K562 (cell line): ENCODE measurements around the gene SDE2. TPM values are rescaled to one million over a fixed set of nuclear protein-coding genes. Genes with fewer than 3 reads are reported as not detected.
A peak's percentile ranks its signal among the peaks of the same experiment; 100 is the strongest.

Experiments used
- ATAC-seq: fragments of 200-7000 bp; cut with Tn5 transposase; 3 replicates; pipeline ENCODE4 v1.9.1; 2020; ENCODE audit warnings: moderate library complexity
- BruUV-seq: library from RNA; stranded (reverse); fragments of 400-500 nt; replicated peaks from 2 replicates; lab custom pipeline; 2021; lab: Mats Ljungman, UMichigan
- CTCF ChIA-PET: fragments of 300-600 bp; formaldehyde crosslinking; extraction: SDS; loops from one replicate; lab custom pipeline; 2021; ENCODE audit warnings: low intra/inter-chr PET ratio; lab: Yijun Ruan, JAX
- POLR2A ChIA-PET: fragments of 300-600, 350-650 bp; sonication (Branson Sonifier 250); formaldehyde crosslinking; extraction: SDS; loops from one replicate; lab custom pipeline; 2021; ENCODE audit warnings: antibody characterized with exemption, inconsistent platforms; lab: Yijun Ruan, JAX
- DNase-seq, 4 experiments: peaks; one replicate each; pipeline versions ENCODE4 v3.0.0 to v3.0.0-alpha.2; 2011 to 2018; ENCODE audit warnings: low spot score in 3 of 4, mixed read lengths in 3 of 4; ENCODE audit errors: extremely low read depth in 1 of 4
- FAIRE-seq: peaks from 2 replicates; lab custom pipeline; 2011; peaks lifted over from hg19 to GRCh38; lab: Jason Lieb, UNC
- H2AFZ ChIP-seq: 2 replicates; pipeline ENCODE4 v1.6.0; 2011; ENCODE audit warnings: low read depth, low read length, control low read depth, inconsistent platforms
- H3K27ac ChIP-seq: fragments of 200-600 bp; 3 replicates; pipeline ENCODE4 v1.8.0; 2011; ENCODE audit warnings: low read depth, mild to moderate bottlenecking, control low read depth, inconsistent platforms, low read length, moderate library complexity, mixed read lengths; ENCODE audit errors: extremely low read depth
- H3K27me3 ChIP-seq, 2 experiments: fragments of 300-600 bp in 1 of 2; 2 replicates in 1 of 2; 3 replicates in 1 of 2; pipeline versions ENCODE4 v1.6.0 to v1.8.0; 2011; ENCODE audit warnings: inconsistent platforms in 2 of 2, low read length in 2 of 2, mild to moderate bottlenecking in 1 of 2, mixed read lengths in 1 of 2, moderate library complexity in 1 of 2; ENCODE audit not compliant: control insufficient read depth in 2 of 2, insufficient read depth in 2 of 2
- H3K36me3 ChIP-seq: fragments of 300-600 bp; 3 replicates; pipeline ENCODE4 v1.8.0; 2011; ENCODE audit warnings: mild to moderate bottlenecking, low read length, inconsistent platforms; ENCODE audit not compliant: control insufficient read depth, insufficient read depth
- H3K4me1 ChIP-seq, 2 experiments: fragments of 200-600 bp in 1 of 2; replicated peaks in 1 of 2; 2 replicates in 1 of 2; 3 replicates in 1 of 2; pipeline versions ENCODE4 v1.5.1 to v1.8.0; 2011; ENCODE audit warnings: inconsistent platforms in 2 of 2, low read length in 2 of 2, mild to moderate bottlenecking in 1 of 2, mixed read lengths in 1 of 2, moderate library complexity in 1 of 2; ENCODE audit not compliant: control insufficient read depth in 2 of 2, insufficient read depth in 2 of 2
- H3K4me2 ChIP-seq: 2 replicates; pipeline ENCODE4 v1.6.1; 2011; ENCODE audit warnings: low read length, control low read depth, inconsistent platforms, mixed read lengths; ENCODE audit not compliant: insufficient read depth
- H3K4me3 ChIP-seq: fragments of 200-600 bp; sonication (generic), shearing (Covaris generic); 2 replicates; pipeline ENCODE4 v1.5.1; 2016; ENCODE audit warnings: control low read depth, inconsistent platforms
- H3K79me2 ChIP-seq: fragments of 200-600 bp; 3 replicates; pipeline ENCODE4 v1.8.0; 2011; ENCODE audit warnings: low read length, inconsistent platforms; ENCODE audit not compliant: control insufficient read depth, insufficient read depth
- H3K9ac ChIP-seq, 2 experiments: 2 replicates each; pipeline versions ENCODE4 v1.6.0 to v1.6.1; 2011; ENCODE audit warnings: low read depth in 2 of 2, low read length in 2 of 2, control low read depth in 1 of 2, inconsistent platforms in 1 of 2, mild to moderate bottlenecking in 1 of 2, mixed read lengths in 1 of 2; ENCODE audit not compliant: insufficient read depth in 1 of 2
- H3K9me1 ChIP-seq: one replicate; pipeline ENCODE4 v1.6.0; 2011; ENCODE audit warnings: inconsistent platforms, mild to moderate bottlenecking, low read length, moderate library complexity; ENCODE audit not compliant: control insufficient read depth, insufficient read depth
- H3K9me3 ChIP-seq: replicated peaks from 2 replicates; pipeline ENCODE4 v1.5.1; 2011; ENCODE audit warnings: low read depth, low read length, inconsistent platforms; ENCODE audit not compliant: control insufficient read depth, insufficient read depth
- H4K20me1 ChIP-seq: replicated peaks from 2 replicates; pipeline ENCODE4 v1.6.1; 2011; ENCODE audit warnings: low read length, inconsistent platforms, mixed read lengths; ENCODE audit not compliant: control insufficient read depth, insufficient read depth
- ATF1 ChIP-seq, 2 experiments: fragments of 450-650 bp in 1 of 2; IDR thresholded peaks; 2 replicates each; pipeline ENCODE4 v1.6.1; 2016; ENCODE audit warnings: missing compliant biosample characterization in 1 of 2, missing genetic modification characterization in 1 of 2
- DPF2 ChIP-seq: fragments of 450-650 bp; IDR thresholded peaks from 2 replicates; pipeline ENCODE4 v1.6.1; 2016
- EHMT2 ChIP-seq: fragments of 450-650 bp; IDR thresholded peaks from 2 replicates; pipeline ENCODE4 v1.6.1; 2018; ENCODE audit warnings: antibody characterized with exemption
- FOSL1 ChIP-seq: fragments of 200-800 bp; sonication (Bioruptor generic); conservative IDR thresholded peaks from 2 replicates; pipeline ENCODE4 v1.6.1; 2016; ENCODE audit warnings: missing genetic modification characterization, missing compliant biosample characterization
- HOMEZ ChIP-seq: fragments of 250-450 bp; sonication (Bioruptor Pico); IDR thresholded peaks from 2 replicates; pipeline ENCODE4 v1.4.0; 2020; ENCODE audit warnings: mild to moderate bottlenecking, moderate library complexity
- JUN ChIP-seq, 2 experiments: sonication (generic) in 1 of 2; formaldehyde crosslinking in 1 of 2; IDR thresholded peaks; 2 replicates each; pipeline versions ENCODE4 v1.6.1 to v1.8.0; 2012 to 2022; ENCODE audit warnings: borderline replicate concordance in 2 of 2, mild to moderate bottlenecking in 2 of 2, improper control_type of control experiment in 1 of 2, low read depth in 1 of 2, low read length in 1 of 2, missing genetic modification reagents in 1 of 2
- STAT5A ChIP-seq: IDR thresholded peaks from 2 replicates; pipeline ENCODE4 v1.6.1; 2012; ENCODE audit warnings: low read length, inconsistent platforms, borderline replicate concordance
- ZNF764 ChIP-seq: fragments of 250-450 bp; sonication (Bioruptor Pico); IDR thresholded peaks from 2 replicates; pipeline ENCODE4 v1.4.0; 2020; ENCODE audit warnings: low read depth, mild to moderate bottlenecking, moderate library complexity
- WGBS: fragments of 100-300 bp; shearing (Covaris generic); methylation state at CpG from one replicate; pipeline ENCODE4 v1.1.6; 2016; ENCODE audit warnings: low coverage, mixed read lengths; ENCODE audit not compliant: insufficient coverage; ENCODE audit errors: missing lambda C conversion rate; 5-methylcytosine and 5-hydroxymethylcytosine counted together
- in situ Hi-C: fragments of 300-500 bp; cut with MboI; formaldehyde crosslinking; loops from 4 replicates; pipeline ENCODE4 v1.15.0; 2018; ENCODE audit warnings: inconsistent platforms, mixed read lengths
- intact Hi-C: fragments of 100-400 bp; cut with micrococcal nuclease; formaldehyde crosslinking; loops from 2 replicates; pipeline ENCODE4 v1.14.2; 2022
- polyA plus RNA-seq, 8 experiments: library from polyadenylated mRNA; depleted of rRNA in 4 of 8; stranded (reverse) in 5 of 8; unstranded in 3 of 8; fragments of >200 nt; fragmentation: Nextera tagmentation in 2 of 8; fragmentation: Illumina TruSeq in 1 of 8; extraction: Ambion mirVana in 2 of 8; extraction: Trizol in 1 of 8; gene quantifications; 2 replicates each; pipeline versions ENCODE4 v1.2.1 to v1.2.3, GENCODE V29; 2011 to 2014; ENCODE audit warnings: inconsistent platforms in 1 of 8, missing spikeins in 1 of 8
- total RNA-seq, 7 experiments: library from RNA; depleted of rRNA in 6 of 7; stranded (reverse); fragments of >200 nt in 6 of 7; fragmentation: Illumina TruSeq in 2 of 7; extraction: Trizol in 2 of 7; gene quantifications; 2 replicates each; pipeline versions ENCODE4 v1.2.1 to v1.2.3, GENCODE V29; 2011 to 2021; ENCODE audit warnings: low replicate concordance in 1 of 7
- TF ChIP-seq, protein P1 (sequence below), 2 experiments: fragments of 450-650 bp in 1 of 2; sonication (generic) in 1 of 2; formaldehyde crosslinking in 1 of 2; IDR thresholded peaks in 1 of 2; conservative IDR thresholded peaks in 1 of 2; 2 replicates each; pipeline versions ENCODE4 v1.6.1 to v1.8.1; 2016 to 2023; ENCODE audit warnings: mild to moderate bottlenecking in 2 of 2, moderate library complexity in 2 of 2, inconsistent platforms in 1 of 2, missing genetic modification reagents in 1 of 2

The SDE2 gene
- total and polyA plus RNA-seq, 9 of the 15 experiments (the other 6 are each of a cell fraction or from before 2014, with no cell fraction given) = 14.3 to 62.3 (median 46.0) TPM

DNA sequence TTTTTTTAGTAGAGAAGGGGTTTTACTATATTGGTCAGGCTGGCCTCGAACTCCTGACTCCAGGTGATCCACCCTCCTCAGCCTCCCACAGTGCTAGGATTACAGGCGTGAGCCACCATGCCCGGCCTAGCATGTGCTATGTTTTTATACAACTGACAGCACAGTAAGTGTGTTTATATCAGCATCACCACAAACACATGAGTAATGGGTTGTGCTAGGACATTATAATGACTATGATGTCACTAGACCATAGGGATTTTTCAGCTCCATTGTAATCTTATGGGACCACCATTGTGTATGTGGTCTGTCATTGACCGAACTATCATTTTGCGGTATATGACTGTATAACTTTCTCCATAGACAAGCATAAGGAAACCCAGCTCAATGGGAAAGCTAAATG, 64.4 kb downstream of the SDE2 start:
- TF ChIP-seq STAT5A = no peak
- TF ChIP-seq, protein P1, sequence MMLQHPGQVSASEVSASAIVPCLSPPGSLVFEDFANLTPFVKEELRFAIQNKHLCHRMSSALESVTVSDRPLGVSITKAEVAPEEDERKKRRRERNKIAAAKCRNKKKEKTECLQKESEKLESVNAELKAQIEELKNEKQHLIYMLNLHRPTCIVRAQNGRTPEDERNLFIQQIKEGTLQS (IDR thresholded peaks at IDR 0.05) = peak; percentile 35; the same call in 1 of the 2 replicates
- TF ChIP-seq, protein P1 (CRISPR knock-in tag; conservative IDR thresholded peaks at IDR 0.05) = no peak
- TF ChIP-seq, all 486 proteins: peak for 1
- Histone ChIP-seq H3K9me3 (no peaks in the 10 kb centered on the region), H3K27ac (no peak overlapping the region; the same call in 2 of the 3 replicates), H3K36me3 (no peaks in the 10 kb centered on the region), H2AFZ (0 out of 2 replicates have a peak overlapping the region, but pooled peaks have one; percentile 0), H3K4me3 (no peak overlapping the region), H3K4me1 (peaks cover 17 to 20% of the 10 kb centered on the region in 2 experiments), H3K27me3 (no peaks in the 10 kb centered on the region), H3K79me2 (no peaks in the 10 kb centered on the region), H3K9ac (no peak overlapping the region), H4K20me1 (no peaks in the 10 kb centered on the region), H3K4me2 (no peak overlapping the region), H3K9me1 (no peaks in the 10 kb centered on the region)
- intact Hi-C loops = no loop called here
- WGBS = 84% methylated on average over 5 of the region's 5 CpGs
- ATAC-seq (no peak), FAIRE-seq (no peak), DNase-seq (no peak)
- ChIA-PET CTCF (no interaction called here), POLR2A (interaction anchor here (0.6 to 1.3 kb wide), 3 partner anchors 8 to 55 kb away, joined by 3 to 4 read pairs (median 3); no protein-coding TSS in a partner anchor)
- no TSS peak for BruUV-seq
- in situ Hi-C loops = no loop called here

DNA sequence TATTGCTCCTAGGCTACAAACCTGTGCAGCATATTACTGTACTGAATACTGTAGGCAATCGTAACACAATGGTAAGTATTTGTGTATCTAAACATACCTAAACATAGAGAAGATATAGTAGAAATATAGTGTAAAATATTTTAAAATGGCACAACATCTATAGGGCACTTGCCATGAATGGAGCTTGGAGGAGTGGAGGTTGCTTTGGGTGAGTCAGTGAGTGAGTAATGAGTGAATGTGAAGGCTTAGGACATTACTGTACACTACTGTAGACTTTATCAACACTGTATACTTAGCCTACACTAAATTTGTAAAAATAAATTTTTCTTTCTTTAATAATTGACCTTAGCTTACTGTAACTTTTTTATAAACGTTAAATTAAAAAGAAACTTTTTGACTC, 66.1 kb downstream of the SDE2 start:
- ChIA-PET POLR2A (no interaction called here), CTCF (no interaction called here)
- intact Hi-C loops = no loop called here
- FAIRE-seq (no peak), DNase-seq (no peak), ATAC-seq (no peak)
- Histone ChIP-seq H3K9ac (no peak overlapping the region), H3K79me2 (no peaks in the 10 kb centered on the region), H4K20me1 (no peaks in the 10 kb centered on the region), H2AFZ (no peak overlapping the region), H3K4me1 (peaks cover 31% of the 10 kb centered on the region in 2 experiments), H3K4me2 (no peak overlapping the region), H3K27me3 (no peaks in the 10 kb centered on the region), H3K9me1 (no peaks in the 10 kb centered on the region), H3K9me3 (no peaks in the 10 kb centered on the region), H3K36me3 (no peaks in the 10 kb centered on the region), H3K4me3 (no peak overlapping the region), H3K27ac (no peak overlapping the region)
- no TSS peak for BruUV-seq
- 53% methylated on average over 2 of the region's 2 CpGs for WGBS
- in situ Hi-C loops = no loop called here
- TF ChIP-seq FOSL1 (tag) = peak; percentile 94
- no peak for TF ChIP-seq ZNF764
- TF ChIP-seq HOMEZ = no peak
- peak; percentile 40; the same call in 1 of the 2 replicates for TF ChIP-seq JUN (IDR thresholded peaks at IDR 0.05; ENCODE audit: borderline replicate concordance, low read depth, low read length)
- TF ChIP-seq JUN (CRISPR knock-in tag; IDR thresholded peaks at IDR 0.05; ENCODE audit: borderline replicate concordance) = no peak
- TF ChIP-seq EHMT2 = peak; percentile 56; the same call in 1 of the 2 replicates
- no peak for TF ChIP-seq ATF1 (CRISPR knock-in tag; IDR thresholded peaks at IDR 0.05)
- no peak for TF ChIP-seq ATF1 (tag; IDR thresholded peaks at IDR 0.05)
- 0 out of 2 replicates have a peak, but pooled peaks have one; percentile 47 for TF ChIP-seq DPF2
